Natural killer cell treated with Interleukin-12 subunit alpha and Interleukin-12 subunit beta and Interleukin-15 and Interleukin-18, amount 100 ng/mL, for 72 hours (primary cell): ENCODE data around the gene DLGAP1. TPM values are rescaled to one million over a fixed set of nuclear protein-coding genes. Genes with fewer than 3 reads are reported as not detected.

Experiments
- ATAC-seq, 2 donors: fragments of 150-1000 bp; cut with Tn5 transposase in 1 of 2; sonication (Bioruptor Pico), chemical (Tn5 transposase) in 1 of 2; 2 replicates each; pipeline ENCODE4 v1.10.0; 2021
- DNase-seq: peaks from one replicate; pipeline ENCODE4 v3.0.0; 2022; ENCODE audit warnings: low spot score
- H3K27ac Mint-ChIP-seq, 2 donors: 1 replicate in 1 of 2; 2 replicates in 1 of 2; pipeline ENCODE4 v1.8.0; 2022; ENCODE audit warnings: mixed read lengths in 2 of 2, mild to moderate bottlenecking in 1 of 2, moderate library complexity in 1 of 2
- H3K27me3 Mint-ChIP-seq, 2 donors: 1 replicate in 1 of 2; 2 replicates in 1 of 2; pipeline ENCODE4 v1.8.0; 2022; ENCODE audit warnings: mixed read lengths in 2 of 2
- H3K36me3 Mint-ChIP-seq: one replicate; pipeline ENCODE4 v1.8.0; 2022; ENCODE audit warnings: mixed read lengths
- H3K4me1 Mint-ChIP-seq, 2 donors: 1 replicate in 1 of 2; 2 replicates in 1 of 2; pipeline ENCODE4 v1.8.0; 2022; ENCODE audit warnings: low read depth in 2 of 2, mixed read lengths in 2 of 2, mild to moderate bottlenecking in 1 of 2
- H3K4me3 Mint-ChIP-seq: one replicate; pipeline ENCODE4 v1.8.0; 2022; ENCODE audit warnings: mixed read lengths
- H3K9me3 Mint-ChIP-seq: 2 replicates; pipeline ENCODE4 v1.8.0; 2022; ENCODE audit warnings: mixed read lengths
- total RNA-seq, 2 donors: library from RNA; stranded (reverse); gene quantifications; one replicate each; pipeline ENCODE4 v1.2.3, GENCODE V29; 2022

Gene DLGAP1
- total RNA-seq, 2 donors from 2014 or later: not detected

- ATAC-seq (no peak), DNase-seq (no peak)
- Mint-ChIP-seq H3K36me3 (no peaks in the 10 kb centered on the region), H3K27me3 (no peaks in the 10 kb centered on the region), H3K27ac (no peak overlapping the region), H3K9me3 (peaks cover 19% of the 10 kb centered on the region), H3K4me3 (no peak overlapping the region), H3K4me1 (no peaks in the 10 kb centered on the region)
Observed at GRCh38 chr18:4416976-4417375, 38.1 kb downstream of the DLGAP1 start.

GRCh38 chr18:4412286-4412685 lies 42.8 kb downstream of the DLGAP1 start:
- DNase-seq (no peak), ATAC-seq (no peak)
- Mint-ChIP-seq H3K4me3 (no peak overlapping the region), H3K27ac (no peak overlapping the region), H3K36me3 (no peaks in the 10 kb centered on the region), H3K4me1 (no peaks in the 10 kb centered on the region), H3K27me3 (no peaks in the 10 kb centered on the region), H3K9me3 (peaks cover 16% of the 10 kb centered on the region)

GRCh38 chr18:4406856-4407255 lies 48.3 kb downstream of the DLGAP1 start:
- no peak overlapping the region for H3K27ac Mint-ChIP-seq
- no peak overlapping the region for H3K4me3 Mint-ChIP-seq
- no peaks in the 10 kb centered on the region for H3K27me3 Mint-ChIP-seq
- no peaks in the 10 kb centered on the region for H3K36me3 Mint-ChIP-seq
- no peak for DNase-seq
- no peak for ATAC-seq
- peaks cover 17% of the 10 kb centered on the region for H3K9me3 Mint-ChIP-seq
- no peaks in the 10 kb centered on the region for H3K4me1 Mint-ChIP-seq

GRCh38 chr18:4405965-4406364 lies 49.1 kb downstream of the DLGAP1 start:
- no peaks in the 10 kb centered on the region for H3K36me3 Mint-ChIP-seq
- no peak overlapping the region for H3K4me3 Mint-ChIP-seq
- DNase-seq (no peak), ATAC-seq (no peak)
- H3K27me3 Mint-ChIP-seq: no peaks in the 10 kb centered on the region
- H3K4me1 Mint-ChIP-seq: no peaks in the 10 kb centered on the region
- H3K27ac Mint-ChIP-seq: no peak overlapping the region
- peaks cover 13% of the 10 kb centered on the region for H3K9me3 Mint-ChIP-seq

- Mint-ChIP-seq H3K36me3 (no peaks in the 10 kb centered on the region), H3K4me1 (no peaks in the 10 kb centered on the region), H3K9me3 (peaks cover 10% of the 10 kb centered on the region), H3K4me3 (no peak overlapping the region), H3K27me3 (no peaks in the 10 kb centered on the region), H3K27ac (no peak overlapping the region)
- ATAC-seq: no peak
- DNase-seq: no peak
Observed at GRCh38 chr18:4403836-4404235, 51.3 kb downstream of the DLGAP1 start.

- H3K27ac Mint-ChIP-seq: no peak overlapping the region
- DNase-seq: no peak
- H3K9me3 Mint-ChIP-seq: peaks cover 7% of the 10 kb centered on the region
- no peak overlapping the region for H3K4me3 Mint-ChIP-seq
- no peaks in the 10 kb centered on the region for H3K4me1 Mint-ChIP-seq
- H3K36me3 Mint-ChIP-seq: no peaks in the 10 kb centered on the region
- no peaks in the 10 kb centered on the region for H3K27me3 Mint-ChIP-seq
- ATAC-seq: no peak
Observed at GRCh38 chr18:4400911-4401310, 54.2 kb downstream of the DLGAP1 start.

- Mint-ChIP-seq H3K4me1 (no peaks in the 10 kb centered on the region), H3K36me3 (no peaks in the 10 kb centered on the region), H3K4me3 (no peak overlapping the region), H3K27me3 (no peaks in the 10 kb centered on the region), H3K9me3 (peaks cover 9% of the 10 kb centered on the region), H3K27ac (no peak overlapping the region)
- ATAC-seq (no peak), DNase-seq (no peak)
Observed at GRCh38 chr18:4399929-4400328, 55.2 kb downstream of the DLGAP1 start.

GRCh38 chr18:4394700-4395099 lies 60.4 kb downstream of the DLGAP1 start:
- H3K27ac Mint-ChIP-seq: no peak overlapping the region
- no peak overlapping the region for H3K4me3 Mint-ChIP-seq
- peaks cover 20% of the 10 kb centered on the region for H3K9me3 Mint-ChIP-seq
- DNase-seq (no peak), ATAC-seq (no peak)
- no peaks in the 10 kb centered on the region for H3K4me1 Mint-ChIP-seq
- H3K36me3 Mint-ChIP-seq: no peaks in the 10 kb centered on the region
- no peaks in the 10 kb centered on the region for H3K27me3 Mint-ChIP-seq

- Mint-ChIP-seq H3K36me3 (no peaks in the 10 kb centered on the region), H3K9me3 (peaks cover 28% of the 10 kb centered on the region), H3K27me3 (no peaks in the 10 kb centered on the region), H3K27ac (no peak overlapping the region), H3K4me1 (no peaks in the 10 kb centered on the region), H3K4me3 (no peak overlapping the region)
- ATAC-seq: no peak
- DNase-seq: no peak
Observed at GRCh38 chr18:4391859-4392258, 63.2 kb downstream of the DLGAP1 start.

GRCh38 chr18:4385876-4386275 lies 69.2 kb downstream of the DLGAP1 start:
- H3K4me3 Mint-ChIP-seq: no peak overlapping the region
- H3K27ac Mint-ChIP-seq: no peak overlapping the region
- no peaks in the 10 kb centered on the region for H3K27me3 Mint-ChIP-seq
- H3K4me1 Mint-ChIP-seq: no peaks in the 10 kb centered on the region
- H3K36me3 Mint-ChIP-seq: peaks cover 5% of the 10 kb centered on the region
- no peak for DNase-seq
- H3K9me3 Mint-ChIP-seq: peaks cover 23% of the 10 kb centered on the region
- no peak for ATAC-seq

- Mint-ChIP-seq H3K27me3 (no peaks in the 10 kb centered on the region), H3K36me3 (peaks cover 5% of the 10 kb centered on the region), H3K27ac (no peak overlapping the region), H3K4me3 (no peak overlapping the region), H3K9me3 (peaks cover 19% of the 10 kb centered on the region), H3K4me1 (no peaks in the 10 kb centered on the region)
- ATAC-seq (no peak), DNase-seq (no peak)
Observed at GRCh38 chr18:4384932-4385331, 70.2 kb downstream of the DLGAP1 start.

- DNase-seq (no peak), ATAC-seq (no peak)
- no peaks in the 10 kb centered on the region for H3K27me3 Mint-ChIP-seq
- H3K27ac Mint-ChIP-seq: no peak overlapping the region
- H3K9me3 Mint-ChIP-seq: peaks cover 20% of the 10 kb centered on the region
- no peak overlapping the region for H3K4me3 Mint-ChIP-seq
- no peaks in the 10 kb centered on the region for H3K4me1 Mint-ChIP-seq
- H3K36me3 Mint-ChIP-seq: no peaks in the 10 kb centered on the region
Observed at GRCh38 chr18:4374564-4374963, 80.5 kb downstream of the DLGAP1 start.

GRCh38 chr18:4369705-4370104 lies 85.4 kb downstream of the DLGAP1 start:
- no peaks in the 10 kb centered on the region for H3K27me3 Mint-ChIP-seq
- no peak for ATAC-seq
- peaks cover 21% of the 10 kb centered on the region for H3K9me3 Mint-ChIP-seq
- no peak for DNase-seq
- no peaks in the 10 kb centered on the region for H3K4me1 Mint-ChIP-seq
- peaks cover 3% of the 10 kb centered on the region for H3K36me3 Mint-ChIP-seq
- H3K4me3 Mint-ChIP-seq: no peak overlapping the region
- H3K27ac Mint-ChIP-seq: no peak overlapping the region

- H3K36me3 Mint-ChIP-seq: peaks cover 20% of the 10 kb centered on the region
- peaks cover 36% of the 10 kb centered on the region for H3K9me3 Mint-ChIP-seq
- no peak for ATAC-seq
- no peak overlapping the region for H3K4me3 Mint-ChIP-seq
- no peaks in the 10 kb centered on the region for H3K27me3 Mint-ChIP-seq
- no peak overlapping the region for H3K27ac Mint-ChIP-seq
- no peaks in the 10 kb centered on the region for H3K4me1 Mint-ChIP-seq
- DNase-seq: no peak
Observed at GRCh38 chr18:4360221-4360715, 94.8 kb downstream of the DLGAP1 start.

- H3K36me3 Mint-ChIP-seq: peaks cover 14% of the 10 kb centered on the region
- no peak overlapping the region for H3K4me3 Mint-ChIP-seq
- H3K4me1 Mint-ChIP-seq: no peaks in the 10 kb centered on the region
Observed at GRCh38 chr18:4358618-4359017, 96.5 kb downstream of the DLGAP1 start.

More at GRCh38 chr18:4358618-4359017, 96.5 kb downstream of the DLGAP1 start:
- ATAC-seq: no peak
- Mint-ChIP-seq H3K27me3 (no peaks in the 10 kb centered on the region), H3K27ac (no peak overlapping the region), H3K9me3 (peaks cover 30% of the 10 kb centered on the region)
- DNase-seq: no peak
